OCI-LY7 (cell line): ENCODE data around the gene ST6GALNAC6. TPM values are rescaled to one million over a fixed set of nuclear protein-coding genes. Genes with fewer than 3 reads are reported as not detected.
A peak's percentile ranks its signal among the peaks of the same experiment; 100 is the strongest.

Experiments used
- BruUV-seq: library from RNA; stranded (reverse); fragments of 400-500 nt; replicated peaks from 2 replicates; lab custom pipeline; 2021; lab: Mats Ljungman, UMichigan
- CTCF ChIA-PET: fragments of 300-600 bp; sonication (Branson Sonifier 250); formaldehyde crosslinking; loops from one replicate; lab custom pipeline; 2022; ENCODE audit warnings: antibody characterized with exemption; ENCODE audit not compliant: unreplicated experiment; lab: Charles Lee
- POLR2A ChIA-PET: fragments of 300-600 bp; sonication (Branson Sonifier 250); formaldehyde crosslinking; loops from one replicate; lab custom pipeline; 2022; ENCODE audit warnings: antibody characterized with exemption; lab: Charles Lee
- DNase-seq: peaks from one replicate; pipeline ENCODE4 v3.0.0-alpha.2; 2015; ENCODE audit warnings: low spot score
- H2AFZ ChIP-seq: fragments of 200-600 bp; sonication (generic), shearing (Covaris generic); 2 replicates; pipeline ENCODE4 v1.6.1; 2014; ENCODE audit warnings: mild to moderate bottlenecking, antibody characterized with exemption, low read length, moderate library complexity
- H3K27ac ChIP-seq: fragments of 200-600 bp; sonication (generic); 2 replicates; pipeline ENCODE4 v1.5.1; 2014; ENCODE audit warnings: mixed run types, low read depth, mild to moderate bottlenecking, moderate library complexity, low read length, inconsistent platforms; ENCODE audit not compliant: poor library complexity, severe bottlenecking
- H3K36me3 ChIP-seq: fragments of 200-600 bp; sonication (generic); 2 replicates; pipeline ENCODE4 v1.6.1; 2014; ENCODE audit warnings: mild to moderate bottlenecking, antibody characterized with exemption, low read length, moderate library complexity, mixed read lengths; ENCODE audit not compliant: insufficient read depth
- H3K4me1 ChIP-seq: fragments of 200-600 bp; sonication (generic); 2 replicates; pipeline ENCODE4 v1.5.1; 2014; ENCODE audit warnings: mild to moderate bottlenecking, low read length; ENCODE audit not compliant: insufficient read depth, poor library complexity, severe bottlenecking
- H3K4me2 ChIP-seq: fragments of 200-600 bp; sonication (generic); 2 replicates; pipeline ENCODE4 v1.6.1; 2014; ENCODE audit warnings: mild to moderate bottlenecking, low read length
- H3K4me3 ChIP-seq: fragments of 200-600 bp; sonication (generic); 2 replicates; pipeline ENCODE4 v1.5.1; 2014; ENCODE audit warnings: mild to moderate bottlenecking, low read depth, low read length; ENCODE audit not compliant: poor library complexity, severe bottlenecking
- H3K79me2 ChIP-seq: fragments of 200-600 bp; sonication (generic); 2 replicates; pipeline ENCODE4 v1.6.1; 2016; ENCODE audit warnings: low read depth, mild to moderate bottlenecking, low read length, moderate library complexity, mixed read lengths; ENCODE audit not compliant: insufficient read depth
- H3K9me2 ChIP-seq: fragments of 200-600 bp; sonication (generic); 2 replicates; pipeline ENCODE4 v1.6.1; 2016; ENCODE audit warnings: mild to moderate bottlenecking, low read length, mixed read lengths; ENCODE audit not compliant: insufficient read depth
- H3K9me3 ChIP-seq: fragments of 200-600 bp; sonication (generic); 2 replicates; pipeline ENCODE4 v1.6.1; 2014; ENCODE audit warnings: mild to moderate bottlenecking, mixed run types, low read length, mixed read lengths
- H4K20me1 ChIP-seq: fragments of 200-600 bp; sonication (generic); 2 replicates; pipeline ENCODE4 v1.6.1; 2014; ENCODE audit warnings: mild to moderate bottlenecking, antibody characterized with exemption, low read length, moderate library complexity, mixed read lengths; ENCODE audit not compliant: insufficient read depth
- CTCF ChIP-seq: fragments of 200-600 bp; sonication (generic); conservative IDR thresholded peaks from 2 replicates; pipeline ENCODE4 v1.5.1; 2014; ENCODE audit warnings: mild to moderate bottlenecking, antibody characterized with exemption, low read length, moderate library complexity, mixed read lengths
- EZH2phosphoT487 ChIP-seq: fragments of 200-600 bp; sonication (generic); IDR thresholded peaks from 2 replicates; pipeline ENCODE4 v1.6.1; 2018; ENCODE audit warnings: low read depth, borderline replicate concordance, mild to moderate bottlenecking, mixed run types, antibody characterized with exemption, low read length, moderate library complexity, mixed read lengths
- intact Hi-C: fragments of 100-400 bp; cut with micrococcal nuclease; formaldehyde crosslinking; loops from one replicate; pipeline ENCODE4 v1.10.0; 2022; ENCODE audit not compliant: unreplicated experiment
- total RNA-seq, 2 experiments: library from RNA; depleted of rRNA in 1 of 2; stranded (reverse); fragments of >200 nt in 1 of 2; shearing (Covaris generic) in 1 of 2; gene quantifications; 2 replicates each; pipeline ENCODE4 v1.2.3, GENCODE V29; 2014 to 2022

ST6GALNAC6 gene
- total RNA-seq, 2 experiments from 2014 or later: 43.7 to 51.3 TPM

DNA sequence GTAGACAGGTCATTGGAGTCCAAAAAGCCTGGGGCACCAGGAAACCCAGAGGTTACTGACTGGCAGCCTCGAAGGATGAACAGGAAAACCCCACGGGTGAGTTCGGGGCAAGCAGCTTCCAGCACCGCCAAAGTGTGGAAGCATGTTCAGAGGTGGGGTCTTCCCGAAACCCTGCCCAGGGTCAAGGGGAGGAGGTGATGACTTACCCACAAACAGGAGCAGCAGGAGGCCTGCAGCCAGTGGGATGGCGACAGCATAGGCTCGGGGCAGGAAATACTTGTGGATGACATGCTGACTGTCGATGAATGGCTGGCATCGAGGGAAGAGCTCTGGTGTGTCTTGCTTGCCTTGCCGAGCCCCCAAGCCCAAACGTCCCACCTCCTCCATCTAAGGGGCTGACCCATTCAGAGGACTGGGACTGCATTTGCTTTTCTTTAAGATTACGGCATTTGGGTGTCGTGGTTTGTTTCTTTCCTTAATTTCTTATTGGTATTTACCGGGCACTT lies 37.0 kb upstream of the ST6GALNAC6 start:
- Histone ChIP-seq H2AFZ (no peak overlapping the region), H3K9me3 (no peaks in the 10 kb centered on the region), H3K9me2 (no peaks in the 10 kb centered on the region), H3K4me1 (peaks cover 31% of the 10 kb centered on the region), H3K79me2 (peaks cover 23% of the 10 kb centered on the region; the same call in 1 of the 2 replicates), H3K36me3 (peaks cover 33% of the 10 kb centered on the region), H4K20me1 (peaks cover 10% of the 10 kb centered on the region; the same call in 1 of the 2 replicates), H3K4me3 (peak overlapping the region; percentile 81), H3K4me2 (peak overlapping the region; percentile 71), H3K27ac (no peak overlapping the region)
- DNase-seq: no peak
- TF ChIP-seq CTCF (no peak), EZH2phosphoT487 (no peak)
- no TSS peak for BruUV-seq
- CTCF ChIA-PET: no interaction called here
- POLR2A ChIA-PET: interaction anchor here (1.0 to 1.1 kb wide), 2 partner anchors 22 to 94 kb away, joined by 3 read pairs; no protein-coding TSS in a partner anchor
- intact Hi-C loops: no loop called here

- peak overlapping the region; percentile 81 for H3K4me3 ChIP-seq
Measured at GRCh38 chr9:127935765-127936221, 36.4 kb upstream of the ST6GALNAC6 start.

More at GRCh38 chr9:127935765-127936221, 36.4 kb upstream of the ST6GALNAC6 start:
- intact Hi-C loops: no loop called here
- Histone ChIP-seq H3K4me2 (peak overlapping the region; percentile 71), H3K4me1 (peaks cover 37% of the 10 kb centered on the region), H3K9me3 (no peaks in the 10 kb centered on the region), H3K27ac (no peak overlapping the region), H4K20me1 (peaks cover 10% of the 10 kb centered on the region; the same call in 1 of the 2 replicates), H3K79me2 (peaks cover 23% of the 10 kb centered on the region; the same call in 1 of the 2 replicates), H3K9me2 (no peaks in the 10 kb centered on the region), H3K36me3 (peaks cover 27% of the 10 kb centered on the region), H2AFZ (no peak overlapping the region)
- ChIA-PET CTCF (no interaction called here), POLR2A (no interaction called here)
- no TSS peak for BruUV-seq
- no peak for TF ChIP-seq CTCF
- no peak for TF ChIP-seq EZH2phosphoT487
- DNase-seq: no peak
